GM12801 (cell line): ENCODE results near the gene OR10J4.

Source experiments
- TF ChIP-seq, protein P1 (sequence below): IDR thresholded peaks from one replicate; pipeline ENCODE4 v1.5.1; 2011; ENCODE audit warnings: control low read depth; ENCODE audit not compliant: insufficient read length; ENCODE audit errors: extremely low read depth

Gene OR10J4

DNA sequence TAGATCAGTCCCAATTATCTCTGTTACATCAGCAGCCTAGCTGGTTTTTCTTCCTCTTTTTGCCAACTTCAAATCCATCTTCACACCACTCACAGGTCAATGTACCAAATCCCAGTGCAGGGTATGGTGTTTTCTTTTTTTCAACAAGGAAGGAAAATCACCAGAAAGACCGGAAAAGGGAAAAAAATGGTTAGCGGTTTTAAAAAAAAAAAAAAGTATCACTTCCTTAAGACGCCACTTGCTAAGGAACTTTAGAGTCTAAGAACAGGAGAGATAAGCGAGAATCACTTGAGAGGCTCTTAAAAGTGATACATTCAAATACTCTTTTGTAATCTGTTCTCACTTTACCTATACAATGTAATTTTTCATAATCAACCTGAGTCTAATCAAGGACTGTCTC, 4.5 kb downstream of the OR10J4 start:
- TF ChIP-seq, protein P1, sequence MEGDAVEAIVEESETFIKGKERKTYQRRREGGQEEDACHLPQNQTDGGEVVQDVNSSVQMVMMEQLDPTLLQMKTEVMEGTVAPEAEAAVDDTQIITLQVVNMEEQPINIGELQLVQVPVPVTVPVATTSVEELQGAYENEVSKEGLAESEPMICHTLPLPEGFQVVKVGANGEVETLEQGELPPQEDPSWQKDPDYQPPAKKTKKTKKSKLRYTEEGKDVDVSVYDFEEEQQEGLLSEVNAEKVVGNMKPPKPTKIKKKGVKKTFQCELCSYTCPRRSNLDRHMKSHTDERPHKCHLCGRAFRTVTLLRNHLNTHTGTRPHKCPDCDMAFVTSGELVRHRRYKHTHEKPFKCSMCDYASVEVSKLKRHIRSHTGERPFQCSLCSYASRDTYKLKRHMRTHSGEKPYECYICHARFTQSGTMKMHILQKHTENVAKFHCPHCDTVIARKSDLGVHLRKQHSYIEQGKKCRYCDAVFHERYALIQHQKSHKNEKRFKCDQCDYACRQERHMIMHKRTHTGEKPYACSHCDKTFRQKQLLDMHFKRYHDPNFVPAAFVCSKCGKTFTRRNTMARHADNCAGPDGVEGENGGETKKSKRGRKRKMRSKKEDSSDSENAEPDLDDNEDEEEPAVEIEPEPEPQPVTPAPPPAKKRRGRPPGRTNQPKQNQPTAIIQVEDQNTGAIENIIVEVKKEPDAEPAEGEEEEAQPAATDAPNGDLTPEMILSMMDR = no peak

DNA sequence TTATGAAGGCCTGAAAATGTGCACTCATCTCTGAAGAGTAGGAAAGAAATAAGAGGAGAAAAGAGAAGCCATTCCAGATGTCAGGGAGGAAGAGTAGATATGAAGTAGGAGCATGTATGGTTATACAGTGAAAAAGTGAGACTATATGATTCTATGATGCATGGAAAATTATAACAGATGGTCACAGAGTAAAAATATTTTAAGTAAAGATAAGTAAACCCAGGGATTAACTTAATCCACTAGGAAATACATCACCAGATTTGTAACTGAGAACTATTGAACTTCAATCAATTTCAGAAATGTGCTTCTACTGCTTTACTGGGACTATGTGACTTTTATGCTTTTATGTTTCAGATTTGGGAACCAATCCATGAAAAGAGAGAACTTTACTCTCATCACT, 7.4 kb downstream of the OR10J4 start, which contains the start of gene OR10J1:
TSS of gene OR10J1 (plus strand) at position 301 of the 400 bp plus-strand sequence. CDS start at position 371, 70 bp downstream.
- TF ChIP-seq, protein P1 = no peak

DNA sequence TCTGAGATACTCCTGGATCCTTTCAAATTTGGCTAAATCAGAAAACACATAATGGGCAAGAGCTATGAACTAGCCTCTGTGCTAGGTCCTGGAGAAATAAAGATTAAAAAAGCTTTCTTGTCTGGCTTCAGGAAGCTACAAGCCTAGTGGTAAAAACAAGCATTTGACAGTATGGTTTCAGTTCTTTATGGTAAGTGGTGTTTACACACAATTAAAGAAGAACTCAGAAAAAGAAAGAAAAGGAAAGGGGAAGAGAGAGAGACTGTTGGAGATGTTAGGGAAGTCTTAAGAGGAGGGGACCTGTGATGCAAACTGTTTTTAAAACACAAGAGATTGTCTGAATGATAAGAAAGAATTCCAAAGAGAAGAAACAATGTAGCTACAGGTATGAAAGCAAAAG, 9.4 kb downstream of the OR10J4 start:
- TF ChIP-seq, protein P1 = no peak

DNA sequence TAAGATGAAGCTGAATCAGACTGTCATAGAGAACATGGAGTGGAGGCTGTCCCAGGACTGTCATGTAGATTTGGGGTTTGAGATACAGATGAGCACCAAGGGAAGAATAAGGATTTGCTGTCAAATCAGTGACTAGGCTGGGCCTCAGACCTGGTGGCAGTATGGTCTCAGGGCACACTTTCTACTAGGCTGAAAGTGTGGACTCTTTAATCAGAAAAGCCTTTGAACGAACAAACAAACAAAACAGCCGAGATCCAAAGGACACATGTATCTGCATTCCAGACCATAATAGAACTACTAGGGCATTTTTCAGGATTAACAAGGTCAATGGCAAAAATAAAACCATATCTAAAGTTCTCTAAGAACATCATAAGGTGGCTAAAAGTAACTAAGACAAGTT, 10.4 kb downstream of the OR10J4 start:
- TF ChIP-seq, protein P1 = no peak

DNA sequence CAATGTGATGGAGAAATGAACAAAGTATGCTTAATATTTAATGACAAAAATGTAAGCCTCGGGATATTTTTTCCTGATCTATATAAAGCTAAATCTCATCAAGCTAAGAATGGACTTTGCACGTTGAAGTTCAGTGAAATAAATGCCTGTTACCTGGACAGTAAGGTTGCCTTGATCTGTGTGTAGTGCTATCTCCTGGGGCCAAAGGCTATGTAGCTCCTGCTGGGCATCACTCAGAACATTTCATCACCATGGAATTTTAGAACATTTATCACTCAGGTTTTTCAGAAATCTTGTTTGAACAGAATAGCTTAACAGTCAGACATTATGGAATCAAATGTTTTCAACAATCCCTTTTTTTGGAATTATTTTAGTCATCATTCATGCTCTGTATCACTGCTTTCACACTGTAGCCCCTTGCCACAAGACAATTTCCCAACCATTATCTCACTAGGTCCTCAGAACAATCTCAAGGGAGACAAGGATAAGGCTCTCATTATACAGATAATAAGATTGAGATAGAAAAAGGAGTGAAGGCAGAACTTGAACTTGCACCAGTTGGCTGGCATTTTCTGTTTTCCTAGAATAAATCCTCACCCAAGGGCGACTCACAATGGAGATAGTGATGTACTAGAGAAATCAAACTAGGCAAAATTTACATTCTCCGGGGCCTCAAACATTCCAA, 11.2 kb downstream of the OR10J4 start:
- TF ChIP-seq, protein P1 = no peak

DNA sequence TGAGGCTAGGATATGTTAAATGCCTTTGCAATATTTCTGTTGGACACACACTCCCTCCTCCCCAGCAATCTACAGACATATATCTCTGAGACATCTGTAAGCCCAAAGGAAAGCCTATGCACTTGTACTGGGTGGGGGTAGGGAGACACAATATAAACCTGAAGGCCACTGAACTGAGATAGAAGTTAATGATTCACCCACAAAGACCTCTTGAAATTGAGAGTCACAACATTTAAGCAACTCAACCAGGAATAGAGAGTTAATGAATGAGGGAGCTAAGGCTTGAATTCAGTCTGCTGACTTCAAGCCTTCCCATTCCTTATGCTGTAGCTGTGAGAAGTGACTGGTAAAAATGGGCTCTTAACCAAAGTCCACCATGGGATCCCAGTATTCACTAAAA, 12.5 kb downstream of the OR10J4 start:
- TF ChIP-seq, protein P1 = no peak

DNA sequence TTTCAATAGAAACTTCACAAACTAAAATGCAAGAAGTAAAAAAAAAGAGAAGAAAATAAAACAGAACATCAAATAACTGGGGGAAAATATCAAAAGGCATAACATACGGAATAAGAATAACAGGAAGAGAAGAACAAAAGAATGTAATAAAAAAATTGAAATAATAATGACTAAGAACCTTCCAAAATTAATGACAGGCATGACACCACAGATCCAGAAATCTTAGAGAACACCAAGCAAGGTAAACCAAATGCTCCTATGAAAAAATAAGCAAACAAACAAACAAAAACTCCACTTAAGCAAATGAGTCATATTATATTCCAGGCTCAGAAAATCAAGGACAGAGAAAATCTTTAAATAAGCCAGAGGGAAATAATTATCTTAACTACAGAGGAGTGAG, 16.2 kb downstream of the OR10J4 start:
- TF ChIP-seq, protein P1 = no peak
